Measurements from ENCODE around the gene CDH15. TPM values are rescaled to one million over a fixed set of nuclear protein-coding genes. Genes with fewer than 3 reads are reported as not detected.

CDH15 gene
- total and polyA plus RNA-seq, 9 of the 15 experiments (the other 6 are each of a cell fraction or from before 2014, with no cell fraction given) = 0.07 to 0.18 TPM; not detected in 7

GRCh38 chr16:89198417-89199240, 27.1 kb downstream of the CDH15 start:
- FAIRE-seq (no peak), ATAC-seq (no peak), DNase-seq (ENCODE audit: extremely low read depth in 1 of 4, low spot score in 3 of 4) (no peak)
- Histone ChIP-seq H3K9me3 (replicated peaks; ENCODE audit: control insufficient read depth, insufficient read depth, low read depth, low read length) (peaks cover 5% of the 10 kb centered on the region), H3K9ac (ENCODE audit: insufficient read depth in 1 of 2, low read depth in 2 of 2, low read length in 2 of 2) (no peak overlapping the region), H3K4me1 (replicated peaks in 1 of 2; ENCODE audit: control insufficient read depth in 2 of 2, insufficient read depth in 2 of 2, low read length in 2 of 2) (peaks cover 0 to 75% of the 10 kb centered on the region in 2 experiments; a peak in 2 of 5 replicates), H3K4me3 (no peak overlapping the region), H3K4me2 (ENCODE audit: insufficient read depth, low read length) (no peak overlapping the region), H3K36me3 (ENCODE audit: control insufficient read depth, insufficient read depth, low read length) (no peaks in the 10 kb centered on the region), H4K20me1 (replicated peaks; ENCODE audit: control insufficient read depth, insufficient read depth, low read length) (no peaks in the 10 kb centered on the region; the same call in 1 of the 2 replicates), H3K79me2 (ENCODE audit: control insufficient read depth, insufficient read depth, low read length) (no peaks in the 10 kb centered on the region), H2AFZ (ENCODE audit: low read depth, low read length) (no peak overlapping the region), H3K27ac (ENCODE audit: extremely low read depth, low read depth, low read length) (no peak overlapping the region), H3K27me3 (ENCODE audit: control insufficient read depth in 2 of 2, insufficient read depth in 2 of 2, low read length in 2 of 2) (peaks cover 6 to 9% of the 10 kb centered on the region in 2 experiments), H3K9me1 (ENCODE audit: control insufficient read depth, insufficient read depth, low read length) (no peaks in the 10 kb centered on the region)
- CTCF ChIA-PET (ENCODE audit: low intra/inter-chr PET ratio) = no interaction called here
- POLR2A ChIA-PET = interaction anchor here (0.6 to 1.0 kb wide), 5 partner anchors 27 to 642 kb away, joined by 3 to 4 read pairs (median 3); no protein-coding TSS in a partner anchor
- in situ Hi-C loops (cut with MboI) (no loop called here), intact Hi-C loops (cut with micrococcal nuclease) (no loop called here)
- 46% methylated on average over 22 of the region's 28 CpGs for WGBS (ENCODE audit: insufficient coverage, low coverage, missing lambda C conversion rate)
- no TSS peak for BruUV-seq (replicated peaks)
- TF ChIP-seq FOS (IDR thresholded peaks at IDR 0.05; ENCODE audit: extremely low read depth, insufficient read length) = no peak
- TF ChIP-seq HEY1 (CRISPR knock-in tag; IDR thresholded peaks at IDR 0.05; ENCODE audit: borderline replicate concordance) = no peak
- TF ChIP-seq MYC (IDR thresholded peaks at IDR 0.05; ENCODE audit: low read depth, low read length) = no peak
- TF ChIP-seq MYC (CRISPR knock-in tag; IDR thresholded peaks at IDR 0.05; ENCODE audit: borderline replicate concordance, low read depth) = no peak
- no peak for TF ChIP-seq ZNF444 (CRISPR knock-in tag; IDR thresholded peaks at IDR 0.05)
- TF ChIP-seq ZNF445 (CRISPR knock-in tag; IDR thresholded peaks at IDR 0.05; ENCODE audit: low read depth) = no peak
- no peak for TF ChIP-seq REST (IDR thresholded peaks at IDR 0.05; ENCODE audit: borderline replicate concordance)
- no peak for TF ChIP-seq REST (CRISPR knock-in tag; IDR thresholded peaks at IDR 0.05; ENCODE audit: low read depth)
- no peak for TF ChIP-seq ZNF583 (CRISPR knock-in tag; IDR thresholded peaks at IDR 0.05)
- TF ChIP-seq ZNF184 (CRISPR knock-in tag; IDR thresholded peaks at IDR 0.05) = no peak
- TF ChIP-seq ZNF778 (CRISPR knock-in tag; IDR thresholded peaks at IDR 0.05) = no peak
- no peak for TF ChIP-seq EP300 (IDR thresholded peaks at IDR 0.05; ENCODE audit: low read length)
- TF ChIP-seq ZNF121 (CRISPR knock-in tag; conservative IDR thresholded peaks at IDR 0.05) = no peak
- no peak for TF ChIP-seq SMARCA5 (IDR thresholded peaks at IDR 0.05)
- no peak for TF ChIP-seq CBX2 (IDR thresholded peaks at IDR 0.05; ENCODE audit: insufficient read depth, low read length, poor library complexity, severe bottlenecking)
- no peak for TF ChIP-seq CCAR2 (IDR thresholded peaks at IDR 0.05; ENCODE audit: low read depth, low read length)
- TF ChIP-seq PTRF (tag; IDR thresholded peaks at IDR 0.05) = no peak

Measured in K562 (cell line).